Osteoblast (primary cell): ENCODE results near the gene SH3PXD2B. TPM values are rescaled to one million over a fixed set of nuclear protein-coding genes. Genes with fewer than 3 reads are reported as not detected.

Experiments
- DNase-seq: peaks from one replicate; pipeline ENCODE4 v3.0.0; 2011; ENCODE audit warnings: low spot score, mixed read lengths; ENCODE audit not compliant: insufficient read length; ENCODE audit errors: missing footprints
- H2AFZ ChIP-seq: 2 replicates; pipeline ENCODE4 v1.6.0; 2011; ENCODE audit warnings: mild to moderate bottlenecking, low read length
- H3K27ac ChIP-seq: 2 replicates; pipeline ENCODE4 v1.5.1; 2011; ENCODE audit warnings: mild to moderate bottlenecking, low read depth, low read length, moderate library complexity
- H3K27me3 ChIP-seq: 2 replicates; pipeline ENCODE4 v1.6.0; 2012; ENCODE audit warnings: mild to moderate bottlenecking, control low read depth, inconsistent platforms, low read length, moderate library complexity; ENCODE audit not compliant: insufficient read depth
- H3K36me3 ChIP-seq: 2 replicates; pipeline ENCODE4 v1.5.1; 2011; ENCODE audit warnings: mild to moderate bottlenecking, low read length, control low read depth, moderate library complexity; ENCODE audit not compliant: insufficient read depth
- H3K4me1 ChIP-seq: 2 replicates; pipeline ENCODE4 v1.5.1; 2011; ENCODE audit warnings: mild to moderate bottlenecking, low read length, control low read depth, moderate library complexity; ENCODE audit not compliant: insufficient read depth
- H3K4me2 ChIP-seq: 2 replicates; pipeline ENCODE4 v1.6.0; 2011; ENCODE audit warnings: mild to moderate bottlenecking, low read length; ENCODE audit not compliant: insufficient read depth
- H3K4me3 ChIP-seq: fragments of 200-600 bp; sonication (generic); 3 replicates; pipeline ENCODE4 v1.5.1; 2012; ENCODE audit warnings: mild to moderate bottlenecking, low read length, inconsistent platforms; ENCODE audit not compliant: insufficient read depth
- H3K79me2 ChIP-seq: 2 replicates; pipeline ENCODE4 v1.6.0; 2012; ENCODE audit warnings: mild to moderate bottlenecking, low read length, control low read depth, inconsistent platforms; ENCODE audit not compliant: insufficient read depth
- H3K9me3 ChIP-seq: 2 replicates; pipeline ENCODE4 v1.5.1; 2011; ENCODE audit warnings: low read depth, low read length, control low read depth
- H4K20me1 ChIP-seq: 2 replicates; pipeline ENCODE4 v1.6.0; 2012; ENCODE audit warnings: mild to moderate bottlenecking, low read length, control low read depth; ENCODE audit not compliant: insufficient read depth
- total RNA-seq: library from RNA; depleted of rRNA; stranded (reverse); fragments of >200 nt; gene quantifications from 2 replicates; pipeline ENCODE4 v1.2.3, GENCODE V29; 2012
- TF ChIP-seq, protein P1 (sequence below): IDR thresholded peaks from 2 replicates; pipeline ENCODE4 v1.5.1; 2011; ENCODE audit warnings: mild to moderate bottlenecking, low read depth, low read length, moderate library complexity; ENCODE audit errors: extremely low read depth

SH3PXD2B gene
- total RNA-seq, 1 donor, result 58.3 TPM

GRCh38 chr5:172415362-172416275 is 38.7 kb downstream of the SH3PXD2B start:
- no peaks in the 10 kb centered on the region for H4K20me1 ChIP-seq
- H3K27me3 ChIP-seq, result no peaks in the 10 kb centered on the region
- H3K27ac ChIP-seq, result no peak overlapping the region
- H3K4me3 ChIP-seq, result no peak overlapping the region
- peaks cover 16% of the 10 kb centered on the region for H3K36me3 ChIP-seq
- H3K4me1 ChIP-seq, result peaks cover 69% of the 10 kb centered on the region
- no peak for DNase-seq
- no peak overlapping the region for H3K4me2 ChIP-seq
- H3K9me3 ChIP-seq, result no peaks in the 10 kb centered on the region
- TF ChIP-seq, protein P1, sequence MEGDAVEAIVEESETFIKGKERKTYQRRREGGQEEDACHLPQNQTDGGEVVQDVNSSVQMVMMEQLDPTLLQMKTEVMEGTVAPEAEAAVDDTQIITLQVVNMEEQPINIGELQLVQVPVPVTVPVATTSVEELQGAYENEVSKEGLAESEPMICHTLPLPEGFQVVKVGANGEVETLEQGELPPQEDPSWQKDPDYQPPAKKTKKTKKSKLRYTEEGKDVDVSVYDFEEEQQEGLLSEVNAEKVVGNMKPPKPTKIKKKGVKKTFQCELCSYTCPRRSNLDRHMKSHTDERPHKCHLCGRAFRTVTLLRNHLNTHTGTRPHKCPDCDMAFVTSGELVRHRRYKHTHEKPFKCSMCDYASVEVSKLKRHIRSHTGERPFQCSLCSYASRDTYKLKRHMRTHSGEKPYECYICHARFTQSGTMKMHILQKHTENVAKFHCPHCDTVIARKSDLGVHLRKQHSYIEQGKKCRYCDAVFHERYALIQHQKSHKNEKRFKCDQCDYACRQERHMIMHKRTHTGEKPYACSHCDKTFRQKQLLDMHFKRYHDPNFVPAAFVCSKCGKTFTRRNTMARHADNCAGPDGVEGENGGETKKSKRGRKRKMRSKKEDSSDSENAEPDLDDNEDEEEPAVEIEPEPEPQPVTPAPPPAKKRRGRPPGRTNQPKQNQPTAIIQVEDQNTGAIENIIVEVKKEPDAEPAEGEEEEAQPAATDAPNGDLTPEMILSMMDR, result no peak
- no peak overlapping the region for H2AFZ ChIP-seq
- peaks cover 30% of the 10 kb centered on the region for H3K79me2 ChIP-seq

- no peaks in the 10 kb centered on the region for H3K27me3 ChIP-seq
- no peak overlapping the region for H3K4me2 ChIP-seq
- TF ChIP-seq, protein P1, result no peak
- H3K27ac ChIP-seq, result no peak overlapping the region
- H3K4me3 ChIP-seq, result no peak overlapping the region
- H3K36me3 ChIP-seq, result peaks cover 17% of the 10 kb centered on the region
- H2AFZ ChIP-seq, result no peak overlapping the region
- peaks cover 30% of the 10 kb centered on the region for H3K79me2 ChIP-seq
- DNase-seq, result peak; percentile 52
- H4K20me1 ChIP-seq, result no peaks in the 10 kb centered on the region
- peaks cover 61% of the 10 kb centered on the region for H3K4me1 ChIP-seq
- no peaks in the 10 kb centered on the region for H3K9me3 ChIP-seq
Measured at GRCh38 chr5:172414531-172415361, 39.6 kb downstream of the SH3PXD2B start.

GRCh38 chr5:172413601-172414171 is 40.6 kb downstream of the SH3PXD2B start:
- H3K4me1 ChIP-seq, result peaks cover 50% of the 10 kb centered on the region
- TF ChIP-seq, protein P1, result no peak
- H3K27ac ChIP-seq, result peak overlapping the region; percentile 83
- H4K20me1 ChIP-seq, result no peaks in the 10 kb centered on the region
- no peak overlapping the region for H2AFZ ChIP-seq
- H3K27me3 ChIP-seq, result no peaks in the 10 kb centered on the region
- no peaks in the 10 kb centered on the region for H3K9me3 ChIP-seq
- H3K4me3 ChIP-seq, result no peak overlapping the region
- peak overlapping the region; percentile 40 for H3K4me2 ChIP-seq
- H3K36me3 ChIP-seq, result peaks cover 7% of the 10 kb centered on the region
- DNase-seq, result no peak
- peaks cover 21% of the 10 kb centered on the region for H3K79me2 ChIP-seq
